DMS79 treated with DMSO at 0.1 percent for 48 hours (cell line): ENCODE results near the gene ZMYM2.
A peak's percentile ranks its signal among the peaks of the same experiment; 100 is the strongest.

Source experiments
- DNase-seq: peaks from one replicate; lab custom pipeline; 2025; lab: John Stamatoyannopoulos, UW

The ZMYM2 gene

GRCh38 chr13:20045950-20046548 is 87.5 kb downstream of the ZMYM2 start:
- DNase-seq = no peak

DNA sequence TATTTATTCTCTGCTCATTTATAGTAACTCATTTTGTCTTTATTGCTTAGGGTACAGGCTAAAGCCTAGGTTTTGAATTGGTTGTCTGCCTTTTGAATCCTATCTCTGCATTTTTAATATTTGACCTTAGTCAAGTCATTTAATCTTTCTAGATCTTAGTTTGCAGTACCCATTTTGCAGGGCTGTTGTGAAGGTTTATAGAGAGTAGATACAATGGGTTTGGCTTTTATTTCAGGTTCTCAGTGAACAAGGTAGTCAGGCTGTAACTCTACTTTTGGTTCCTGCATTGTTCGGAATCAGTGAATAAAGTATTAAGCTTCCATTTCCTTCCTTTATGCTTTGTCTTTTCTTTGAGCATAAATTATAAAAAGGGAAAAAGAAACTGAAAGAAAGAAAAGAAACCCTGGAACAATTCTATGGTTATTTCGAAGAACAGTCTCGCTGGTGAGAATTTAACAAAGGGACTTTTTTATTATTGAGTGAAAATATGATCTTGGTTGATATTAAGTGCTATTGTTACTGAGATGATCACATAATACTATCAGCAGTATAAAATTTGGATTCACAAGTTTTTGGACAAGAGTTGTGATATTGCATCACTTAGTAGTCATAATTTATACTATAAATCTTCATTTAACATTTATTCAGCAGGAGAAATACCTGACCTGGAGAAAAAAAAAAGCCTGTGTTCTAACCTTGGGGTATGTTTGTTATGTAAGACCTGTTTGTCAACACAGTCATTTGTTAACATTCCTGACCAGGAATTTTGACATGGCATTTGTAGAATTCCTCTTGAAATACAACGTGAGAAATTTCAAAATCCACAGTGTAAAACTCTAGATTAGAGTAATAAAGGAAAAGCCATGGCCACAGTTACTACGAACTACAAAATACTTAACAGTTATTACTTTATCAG is 91.3 kb downstream of the ZMYM2 start:
- DNase-seq = no peak

DNA sequence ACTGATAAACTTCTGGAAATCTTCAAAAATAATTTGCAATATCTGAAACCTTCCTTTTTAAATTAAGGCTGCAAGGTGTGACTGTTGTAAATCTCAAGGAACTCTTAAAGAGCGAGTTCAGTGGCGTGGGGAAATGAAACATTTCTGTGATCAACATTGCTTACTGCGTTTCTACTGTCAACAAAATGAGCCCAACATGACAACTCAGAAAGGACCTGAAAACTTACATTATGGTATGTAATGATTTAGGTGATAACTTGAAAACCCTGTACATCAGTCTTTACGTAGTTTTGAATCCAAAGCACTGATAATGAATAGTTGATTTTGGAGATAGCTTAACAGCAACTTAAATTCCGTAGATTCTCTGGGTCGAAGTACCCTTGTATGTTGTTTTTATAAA is 92.8 kb downstream of the ZMYM2 start:
- DNase-seq = no peak

DNA sequence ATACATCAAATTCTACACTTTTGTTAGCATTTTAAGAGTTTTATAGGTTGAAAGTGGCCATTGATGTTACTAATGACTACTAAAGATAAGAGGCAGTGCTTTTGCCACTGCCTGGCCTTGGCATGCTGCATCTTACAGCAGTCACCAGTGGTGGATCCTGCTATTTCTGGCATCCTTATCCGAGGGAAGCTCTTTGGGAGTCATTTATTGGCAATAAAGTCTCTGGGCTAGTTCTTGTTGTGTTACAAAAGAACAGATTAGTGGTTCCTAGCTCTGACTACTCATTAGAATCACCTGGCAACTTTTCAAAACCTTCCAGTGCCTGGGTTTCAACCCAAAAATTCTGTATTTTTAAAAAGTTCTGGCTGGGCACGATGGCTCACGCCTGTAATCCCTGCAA is 94.5 kb downstream of the ZMYM2 start:
- no peak for DNase-seq

DNA sequence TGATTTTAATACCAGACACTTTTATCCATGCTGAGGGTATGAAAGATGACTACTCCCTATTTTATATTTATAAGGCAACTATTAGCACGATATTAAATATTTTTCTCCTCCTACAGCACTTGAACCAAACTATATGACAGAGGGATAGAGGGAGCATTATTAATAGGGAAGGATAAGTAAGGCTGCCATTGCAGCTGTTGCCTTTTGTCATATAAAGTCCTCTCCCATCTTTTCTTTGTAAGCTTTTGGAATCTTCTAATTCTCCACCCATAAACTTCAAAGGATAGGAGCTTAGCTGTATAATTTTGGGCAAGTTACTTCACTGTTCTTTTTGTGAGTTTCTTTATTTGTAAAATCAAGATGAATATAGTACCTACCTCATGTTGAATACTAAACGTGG is 95.4 kb downstream of the ZMYM2 start:
- no peak for DNase-seq

DNA sequence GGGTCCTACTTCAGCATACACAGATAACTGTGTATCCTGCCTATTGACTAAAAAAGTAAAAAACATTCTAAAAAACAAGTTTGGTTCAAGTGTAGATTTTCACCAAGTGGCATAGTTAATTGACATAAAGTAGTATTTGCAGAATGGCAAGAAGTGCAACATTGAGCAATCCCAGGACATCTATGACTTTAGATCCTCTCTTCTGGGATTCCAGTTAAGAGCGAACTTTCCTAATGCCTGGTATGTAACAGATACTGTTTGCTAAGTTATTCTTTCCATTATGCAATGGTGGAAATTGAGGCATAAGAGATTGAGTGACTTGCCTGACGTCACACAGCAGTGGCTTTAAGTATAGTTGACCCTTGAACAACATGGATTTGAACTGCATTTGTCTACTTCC is 96.1 kb downstream of the ZMYM2 start:
- DNase-seq = no peak

DNA sequence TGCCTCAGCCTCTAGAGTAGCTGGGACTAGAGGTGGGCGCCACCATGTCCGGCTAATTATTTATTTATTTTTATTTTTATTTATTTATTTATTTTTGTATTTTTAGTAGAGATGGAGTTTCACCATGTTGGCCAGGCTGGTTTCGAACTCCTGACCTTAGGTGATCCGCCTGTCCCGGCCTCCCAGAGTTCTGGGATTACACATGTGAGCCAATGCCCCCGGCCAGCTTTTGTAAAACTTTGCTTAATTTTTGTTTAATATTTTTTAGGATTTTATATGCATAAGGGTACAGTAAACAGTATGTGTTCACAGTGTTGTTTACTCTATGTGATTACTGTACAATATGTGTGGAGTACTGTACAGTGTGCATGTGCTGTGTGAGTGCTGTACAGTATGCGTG is 98.7 kb downstream of the ZMYM2 start:
- DNase-seq = no peak

DNA sequence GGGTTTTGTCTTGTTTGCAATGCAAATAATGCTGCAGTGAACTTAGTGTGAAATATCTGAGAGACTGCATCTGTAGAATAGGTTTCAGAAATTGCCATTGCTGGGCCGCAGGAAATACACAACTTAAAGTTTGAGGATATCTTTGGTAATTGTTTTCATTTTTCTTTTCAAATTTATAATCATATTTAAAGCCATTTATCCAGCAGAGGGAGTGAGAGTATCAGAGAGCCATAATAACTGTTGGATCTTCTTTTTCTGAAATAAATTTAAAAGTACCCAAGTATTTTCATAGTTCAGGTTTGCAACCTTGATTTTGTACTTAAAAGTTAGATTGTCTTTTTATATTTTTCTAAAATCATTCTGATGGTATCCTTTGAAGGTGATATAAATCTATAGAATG is 99.4 kb downstream of the ZMYM2 start:
- DNase-seq = no peak

- no peak for DNase-seq
Measured at GRCh38 chr13:20058476-20058875, 99.9 kb downstream of the ZMYM2 start.

DNA sequence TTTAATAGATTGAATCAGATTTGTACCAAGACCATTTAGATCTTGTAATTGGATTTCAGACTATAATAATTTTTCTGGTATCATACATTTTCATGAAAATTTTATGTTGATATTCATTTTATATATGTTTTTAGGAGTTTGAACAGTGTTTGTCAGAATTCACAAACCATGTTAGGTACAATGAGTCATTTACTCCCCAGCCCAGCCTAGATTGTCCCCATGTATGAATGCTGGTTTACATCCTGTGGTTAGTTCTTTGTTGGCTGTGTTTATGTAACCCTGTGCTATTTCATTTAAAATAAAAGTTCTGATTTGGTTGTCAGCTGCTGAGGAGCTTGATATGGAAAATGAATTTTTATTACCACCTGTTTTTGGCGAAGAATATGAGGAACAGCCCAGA is 105.6 kb downstream of the ZMYM2 start:
- DNase-seq = no peak

GRCh38 chr13:20065516-20065915 is 107.0 kb downstream of the ZMYM2 start:
- no peak for DNase-seq

- DNase-seq = no peak
Measured at GRCh38 chr13:20069956-20070355, 111.4 kb downstream of the ZMYM2 start.

DNA sequence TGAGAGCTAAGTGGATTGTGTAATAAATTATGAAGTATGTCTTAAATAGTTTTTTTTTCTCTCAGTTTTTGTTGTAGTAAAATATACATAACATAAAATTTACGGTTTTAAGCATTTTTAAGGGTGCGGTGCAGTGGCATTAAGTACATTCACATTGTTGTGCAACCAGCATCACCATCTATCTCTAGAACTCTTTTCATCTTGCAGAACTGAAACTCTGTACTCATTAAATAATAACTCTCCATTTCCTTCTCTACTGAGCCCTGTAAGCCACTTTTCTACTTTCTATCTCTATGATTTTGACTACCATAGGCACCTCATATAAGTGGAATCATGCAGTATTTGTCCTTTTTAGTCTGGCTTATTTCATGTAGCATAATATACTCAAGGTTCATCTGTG is 115.2 kb downstream of the ZMYM2 start:
- no peak for DNase-seq

DNA sequence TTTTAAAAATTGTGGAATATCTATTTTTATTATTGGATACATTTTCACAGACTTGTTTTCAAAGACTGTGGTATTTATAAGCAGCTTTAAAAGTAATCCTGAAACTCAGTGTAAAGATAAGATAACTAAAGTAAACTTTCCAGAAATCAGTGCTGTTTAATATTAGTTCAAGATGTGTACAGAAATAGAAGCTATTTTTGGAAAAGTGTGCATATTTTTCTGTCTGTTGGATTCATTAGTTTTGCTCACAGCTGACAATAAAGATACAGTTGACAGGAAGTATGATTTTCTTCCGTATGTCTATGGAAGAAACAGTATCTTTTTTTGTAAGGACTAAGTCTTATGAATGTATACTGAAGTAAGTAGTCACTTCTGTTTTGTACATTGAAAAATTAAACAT is 116.4 kb downstream of the ZMYM2 start:
- DNase-seq = no peak

DNA sequence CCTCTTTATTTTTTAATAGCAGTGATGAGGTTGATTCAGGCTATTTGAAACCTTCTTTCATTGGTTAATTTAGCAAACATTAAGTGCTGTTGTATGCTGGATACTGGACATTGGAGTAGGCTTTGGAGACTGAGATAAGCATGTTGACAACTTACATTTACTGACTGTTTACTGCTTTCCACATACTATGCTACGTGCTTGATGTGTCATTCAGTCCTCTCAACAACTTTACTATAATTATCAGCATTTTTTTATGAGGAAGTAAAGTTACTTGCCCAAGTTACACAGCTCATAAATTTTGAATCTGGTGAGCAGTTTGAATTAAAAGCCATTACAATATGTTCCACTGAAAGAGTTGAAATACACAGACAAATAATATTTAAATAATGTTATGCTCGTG is 118.6 kb downstream of the ZMYM2 start:
- no peak for DNase-seq

DNA sequence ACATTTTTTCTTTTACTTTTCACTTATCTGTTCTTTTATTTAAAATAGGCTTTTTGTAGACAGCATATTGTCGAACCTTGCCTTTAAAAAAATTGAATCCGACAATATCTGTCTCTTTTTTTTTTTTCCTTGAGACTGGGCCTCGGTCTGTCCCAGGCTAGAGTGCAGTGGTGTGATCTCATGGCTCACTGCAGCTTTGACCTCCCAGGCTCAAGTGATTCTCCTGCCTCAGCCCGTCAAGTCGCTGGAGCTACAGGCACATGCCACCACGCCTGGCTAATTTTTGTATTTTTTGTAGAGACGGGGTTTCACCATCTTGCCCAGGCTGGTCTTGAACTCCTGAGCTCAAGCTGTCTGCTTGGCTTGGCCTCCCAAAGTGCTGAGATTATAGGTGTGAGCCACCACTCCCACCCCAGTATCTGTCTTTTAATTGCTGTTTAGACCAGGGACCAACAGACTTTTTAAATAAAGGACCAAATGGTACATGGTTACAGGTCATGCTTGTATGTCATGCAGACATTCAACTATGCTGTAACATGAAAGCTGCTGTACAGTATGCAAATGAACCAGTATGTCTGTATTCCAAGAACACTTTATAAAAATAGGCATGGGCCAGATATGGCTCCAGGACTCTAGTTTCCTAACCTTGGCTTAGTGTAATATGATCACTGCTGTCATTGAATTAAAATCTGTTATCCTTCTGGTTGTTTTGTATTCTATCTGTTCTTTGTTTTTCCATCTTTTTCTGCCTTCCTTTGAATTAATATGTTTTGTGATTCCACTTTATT is 122.0 kb downstream of the ZMYM2 start:
- no peak for DNase-seq

- DNase-seq = no peak
Measured at GRCh38 chr13:20090349-20090748, 131.8 kb downstream of the ZMYM2 start.

- DNase-seq = no peak
Measured at GRCh38 chr13:20093951-20094350, 135.4 kb downstream of the ZMYM2 start.

DNA sequence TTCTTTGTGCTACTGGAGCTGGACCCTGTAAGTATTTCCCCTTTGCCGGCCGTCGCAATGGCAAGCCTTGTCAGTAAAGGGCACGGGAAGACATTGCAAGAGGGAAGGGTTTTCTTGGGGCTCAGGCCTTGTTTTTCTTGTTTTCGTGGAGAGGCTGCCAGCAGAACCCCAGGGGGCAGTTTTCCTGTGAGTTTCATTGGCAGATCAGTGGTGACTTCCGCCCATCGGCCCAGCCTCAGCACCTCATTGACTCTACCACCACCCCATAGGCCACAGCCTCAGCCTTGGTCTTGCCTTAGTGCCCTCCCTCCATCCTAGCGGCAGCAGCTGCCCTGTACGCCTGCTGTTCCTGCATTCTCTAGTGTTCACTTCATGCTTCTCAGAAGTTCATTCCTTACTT is 140.8 kb downstream of the ZMYM2 start:
- no peak for DNase-seq

GRCh38 chr13:20101467-20102316 is 143.2 kb downstream of the ZMYM2 start:
- DNase-seq = peak; percentile 3

- no peak for DNase-seq
Measured at GRCh38 chr13:20102525-20103180, 144.1 kb downstream of the ZMYM2 start.
